Measurements from ENCODE around the gene NOS1AP. TPM values are rescaled to one million over a fixed set of nuclear protein-coding genes. Genes with fewer than 3 reads are reported as not detected.

NOS1AP gene
- total and polyA plus RNA-seq, 2 experiments from 2014 or later, result 5.8 to 6.6 TPM

GRCh38 chr1:162299018-162299417 lies 229.5 kb downstream of the NOS1AP start (continued):
- no peak for TF ChIP-seq REST (IDR thresholded peaks at IDR 0.05; ENCODE audit: unreplicated experiment)

- H4K20me1 ChIP-seq (replicated peaks; ENCODE audit: insufficient read depth), result no peaks in the 10 kb centered on the region
- no peaks in the 10 kb centered on the region for H3F3A ChIP-seq (replicated peaks; ENCODE audit: low read depth)
- Mint-ChIP-seq H3K9me3 (no peaks in the 10 kb centered on the region), H3K27me3 (ENCODE audit: insufficient read depth, low read depth, poor library complexity) (no peaks in the 10 kb centered on the region), H3K27ac (peak overlapping the region; percentile 54), H3K4me1 (peaks cover 29% of the 10 kb centered on the region), H3K4me3 (no peak overlapping the region; the same call in 2 of the 3 replicates), H3K36me3 (ENCODE audit: low read depth) (peaks cover 5% of the 10 kb centered on the region; the same call in 2 of the 3 replicates)
- H2AFZ ChIP-seq, result no peak overlapping the region
- ATAC-seq (peak; percentile 87), DNase-seq (ENCODE audit: low spot score) (peak; percentile 39)
- H3K4me3 ChIP-seq, result no peak overlapping the region
- H3K27ac ChIP-seq (ENCODE audit: low read depth), result no peak overlapping the region; the same call in 1 of the 2 replicates
- H3K79me2 ChIP-seq (replicated peaks; ENCODE audit: insufficient read depth), result no peaks in the 10 kb centered on the region
- H3K27me3 ChIP-seq (ENCODE audit: insufficient read depth), result no peaks in the 10 kb centered on the region
- peak; percentile 37 to 49 for TF ChIP-seq CTCF (conservative IDR thresholded peaks at IDR 0.05; ENCODE audit: low read depth in 2 of 2)
- TF ChIP-seq POLR2AphosphoS5 (IDR thresholded peaks at IDR 0.05; ENCODE audit: low read depth), result no peak
- H3K36me3 ChIP-seq (ENCODE audit: insufficient read depth), result no peaks in the 10 kb centered on the region
- no peaks in the 10 kb centered on the region for H3K9me2 ChIP-seq (ENCODE audit: insufficient read depth)
- no peak overlapping the region for H3K4me2 ChIP-seq
- peaks cover 11% of the 10 kb centered on the region; the same call in 1 of the 2 replicates for H3K4me1 ChIP-seq (ENCODE audit: insufficient read depth)
These were observed 230.8 kb downstream of the NOS1AP start for GRCh38 chr1:162300057-162300917.

GRCh38 chr1:162301696-162302095 lies 232.2 kb downstream of the NOS1AP start:
- no peaks in the 10 kb centered on the region for H4K20me1 ChIP-seq (replicated peaks; ENCODE audit: insufficient read depth)
- ATAC-seq (no peak), DNase-seq (ENCODE audit: low spot score) (no peak)
- no peaks in the 10 kb centered on the region for H3K79me2 ChIP-seq (replicated peaks; ENCODE audit: insufficient read depth)
- H3K9me2 ChIP-seq (ENCODE audit: insufficient read depth), result no peaks in the 10 kb centered on the region
- Mint-ChIP-seq H3K9me3 (no peaks in the 10 kb centered on the region), H3K27me3 (ENCODE audit: insufficient read depth, low read depth, poor library complexity) (no peaks in the 10 kb centered on the region), H3K36me3 (ENCODE audit: low read depth) (peaks cover 5% of the 10 kb centered on the region; the same call in 2 of the 3 replicates), H3K27ac (no peak overlapping the region), H3K4me3 (no peak overlapping the region), H3K4me1 (peaks cover 25% of the 10 kb centered on the region)
- no peak overlapping the region for H3K4me3 ChIP-seq
- H3K4me2 ChIP-seq, result no peak overlapping the region
- H3K27me3 ChIP-seq (ENCODE audit: insufficient read depth), result no peaks in the 10 kb centered on the region
- H3K27ac ChIP-seq (ENCODE audit: low read depth), result no peak overlapping the region
- peaks cover 11% of the 10 kb centered on the region; the same call in 1 of the 2 replicates for H3K4me1 ChIP-seq (ENCODE audit: insufficient read depth)
- no peak overlapping the region for H2AFZ ChIP-seq
- no peaks in the 10 kb centered on the region for H3F3A ChIP-seq (replicated peaks; ENCODE audit: low read depth)
- H3K36me3 ChIP-seq (ENCODE audit: insufficient read depth), result no peaks in the 10 kb centered on the region
- TF ChIP-seq POLR2AphosphoS5 (IDR thresholded peaks at IDR 0.05; ENCODE audit: low read depth), result no peak
- TF ChIP-seq ZNF462 (CRISPR knock-in tag; IDR thresholded peaks at IDR 0.05), result no peak
- TF ChIP-seq EZH2phosphoT487 (IDR thresholded peaks at IDR 0.05; ENCODE audit: unreplicated experiment), result no peak
- TF ChIP-seq CREB1 (CRISPR knock-in tag; IDR thresholded peaks at IDR 0.05; ENCODE audit: low read depth), result no peak
